GM23338 (cell line): Measurements from ENCODE around the gene TBX19. TPM values are rescaled to one million over a fixed set of nuclear protein-coding genes. Genes with fewer than 3 reads are reported as not detected.

ENCODE experiments used
- ATAC-seq: fragments of 200-7000 bp; cut with Tn5 transposase; 3 replicates; pipeline ENCODE4 v1.9.1; 2020
- DNase-seq: peaks from one replicate; pipeline ENCODE4 v3.0.0-alpha.2; 2015; ENCODE audit warnings: low spot score
- H2AFZ ChIP-seq: fragments of 200-600 bp; sonication (generic); 2 replicates; pipeline ENCODE4 v1.8.0; 2016; ENCODE audit warnings: antibody characterized with exemption, mild to moderate bottlenecking, moderate library complexity
- H3F3A ChIP-seq: fragments of 200-600 bp; sonication (generic); replicated peaks from 2 replicates; pipeline ENCODE4 v1.8.0; 2017; ENCODE audit warnings: antibody characterized with exemption, mixed run types, low read depth
- H3K27ac ChIP-seq: fragments of 200-600 bp; sonication (generic); 2 replicates; pipeline ENCODE4 v1.6.1; 2016; ENCODE audit warnings: low read depth
- H3K27me3 ChIP-seq: fragments of 200-600 bp; sonication (generic); 2 replicates; pipeline ENCODE4 v1.8.0; 2016; ENCODE audit warnings: mild to moderate bottlenecking, mixed run types, moderate library complexity; ENCODE audit not compliant: insufficient read depth
- H3K36me3 ChIP-seq: fragments of 200-600 bp; sonication (generic); 2 replicates; pipeline ENCODE4 v1.8.0; 2016; ENCODE audit warnings: mild to moderate bottlenecking; ENCODE audit not compliant: insufficient read depth
- H3K4me1 ChIP-seq: fragments of 200-600 bp; sonication (generic); 2 replicates; pipeline ENCODE4 v1.8.0; 2016; ENCODE audit warnings: mild to moderate bottlenecking, moderate library complexity; ENCODE audit not compliant: insufficient read depth
- H3K4me2 ChIP-seq: fragments of 200-600 bp; sonication (generic); 2 replicates; pipeline ENCODE4 v1.7.1; 2017; ENCODE audit warnings: mixed run types
- H3K4me3 ChIP-seq: fragments of 200-600 bp; sonication (generic); 2 replicates; pipeline ENCODE4 v1.6.1; 2016; ENCODE audit warnings: mixed run types
- H3K79me2 ChIP-seq: fragments of 200-600 bp; sonication (generic); replicated peaks from 2 replicates; pipeline ENCODE4 v1.8.0; 2017; ENCODE audit warnings: mild to moderate bottlenecking; ENCODE audit not compliant: insufficient read depth
- H3K9me2 ChIP-seq: fragments of 200-600 bp; sonication (generic); 2 replicates; pipeline ENCODE4 v1.8.0; 2017; ENCODE audit not compliant: insufficient read depth
- H4K20me1 ChIP-seq: fragments of 200-600 bp; sonication (generic); replicated peaks from 2 replicates; pipeline ENCODE4 v1.8.0; 2017; ENCODE audit warnings: mild to moderate bottlenecking; ENCODE audit not compliant: insufficient read depth
- H3K27ac Mint-ChIP-seq: 2 replicates; pipeline ENCODE4 v1.8.0; 2020; ENCODE audit warnings: inconsistent platforms, mild to moderate bottlenecking, moderate library complexity, mixed read lengths
- H3K27me3 Mint-ChIP-seq: 3 replicates; pipeline ENCODE4 v1.8.0; 2022; ENCODE audit warnings: low read depth, mild to moderate bottlenecking, moderate library complexity, mixed read lengths, inconsistent platforms; ENCODE audit not compliant: insufficient read depth, poor library complexity
- H3K36me3 Mint-ChIP-seq: 3 replicates; pipeline ENCODE4 v1.8.0; 2021; ENCODE audit warnings: low read depth, mild to moderate bottlenecking, inconsistent platforms, moderate library complexity, mixed read lengths
- H3K4me1 Mint-ChIP-seq: 3 replicates; pipeline ENCODE4 v1.8.0; 2020; ENCODE audit warnings: mild to moderate bottlenecking, inconsistent platforms, mixed read lengths
- H3K4me3 Mint-ChIP-seq: 3 replicates; pipeline ENCODE4 v1.8.0; 2021; ENCODE audit warnings: moderate library complexity, mild to moderate bottlenecking, inconsistent platforms, mixed read lengths
- H3K9me3 Mint-ChIP-seq: 3 replicates; pipeline ENCODE4 v1.8.0; 2020; ENCODE audit warnings: moderate library complexity, mild to moderate bottlenecking, inconsistent platforms, mixed read lengths
- CREB1 ChIP-seq: fragments of 250-450 bp; sonication (Bioruptor Pico); IDR thresholded peaks from 2 replicates; pipeline ENCODE4 v1.5.0; 2020; ENCODE audit warnings: low read depth, mild to moderate bottlenecking, moderate library complexity
- CTCF ChIP-seq, 2 experiments: fragments of 200-600 bp in 1 of 2; sonication (generic) in 1 of 2; conservative IDR thresholded peaks; 2 replicates each; pipeline versions ENCODE4 v1.5.1 to v1.6.1; 2016 to 2017; ENCODE audit warnings: antibody characterized with exemption in 2 of 2, low read depth in 2 of 2, mild to moderate bottlenecking in 2 of 2, moderate library complexity in 1 of 2
- ETS1 ChIP-seq: IDR thresholded peaks from 2 replicates; pipeline ENCODE4 v1.6.1; 2016; ENCODE audit warnings: antibody characterized with exemption
- EZH2 ChIP-seq: fragments of 200-600 bp; sonication (generic); IDR thresholded peaks from one replicate; pipeline ENCODE4 v1.8.0; 2017; ENCODE audit warnings: antibody characterized with exemption, mild to moderate bottlenecking, low read depth; ENCODE audit not compliant: unreplicated experiment
- EZH2phosphoT487 ChIP-seq: fragments of 200-600 bp; sonication (generic); IDR thresholded peaks from one replicate; pipeline ENCODE4 v1.8.1; 2018; ENCODE audit warnings: antibody characterized with exemption; ENCODE audit not compliant: unreplicated experiment
- JUNB ChIP-seq: IDR thresholded peaks from one replicate; pipeline ENCODE4 v1.6.1; 2016; ENCODE audit warnings: antibody characterized with exemption; ENCODE audit not compliant: unreplicated experiment
- NANOG ChIP-seq: IDR thresholded peaks from 2 replicates; pipeline ENCODE4 v1.6.1; 2016; ENCODE audit warnings: antibody characterized with exemption, borderline replicate concordance
- POLR2AphosphoS5 ChIP-seq: IDR thresholded peaks from 2 replicates; pipeline ENCODE4 v1.6.1; 2016; ENCODE audit warnings: antibody characterized with exemption, low read depth
- REST ChIP-seq: IDR thresholded peaks from one replicate; pipeline ENCODE4 v1.6.1; 2018; ENCODE audit warnings: antibody characterized with exemption; ENCODE audit not compliant: unreplicated experiment
- STAT1 ChIP-seq: IDR thresholded peaks from one replicate; pipeline ENCODE4 v1.6.1; 2016; ENCODE audit warnings: antibody characterized with exemption; ENCODE audit not compliant: unreplicated experiment
- ZNF114 ChIP-seq: fragments of 250-450 bp; sonication (Bioruptor Pico); IDR thresholded peaks from 2 replicates; pipeline ENCODE4 v1.5.0; 2020; ENCODE audit warnings: mild to moderate bottlenecking, moderate library complexity
- ZNF331 ChIP-seq: fragments of 250-450 bp; sonication (Bioruptor Pico); IDR thresholded peaks from 2 replicates; pipeline ENCODE4 v1.5.0; 2020; ENCODE audit warnings: low read depth, mild to moderate bottlenecking, moderate library complexity
- ZNF462 ChIP-seq: fragments of 250-450 bp; sonication (Bioruptor Pico); IDR thresholded peaks from 2 replicates; pipeline ENCODE4 v1.5.0; 2020; ENCODE audit warnings: mild to moderate bottlenecking, moderate library complexity
- polyA plus RNA-seq: library from polyadenylated mRNA; unstranded; fragments of >200 nt; fragmentation: Nextera tagmentation; extraction: Ambion mirVana; gene quantifications from 2 replicates; pipeline ENCODE4 v1.2.1, GENCODE V29; 2016
- total RNA-seq: library from RNA; depleted of rRNA; stranded (reverse); fragments of >200 nt; shearing (Covaris generic); gene quantifications from 2 replicates; pipeline ENCODE4 v1.2.3, GENCODE V29; 2014

The TBX19 gene
- total and polyA plus RNA-seq, 2 experiments from 2014 or later, result 0.76 to 1.1 TPM

GRCh38 chr1:168304865-168305264 is 24.2 kb downstream of the TBX19 start:
- ATAC-seq (no peak), DNase-seq (no peak)
- H3K4me1 Mint-ChIP-seq, result peaks cover 22% of the 10 kb centered on the region
- no peaks in the 10 kb centered on the region for H3K9me3 Mint-ChIP-seq
- H3K9me2 ChIP-seq, result no peaks in the 10 kb centered on the region; the same call in 1 of the 2 replicates
- H3K4me2 ChIP-seq, result no peak overlapping the region
- H3K27ac ChIP-seq, result no peak overlapping the region
- no peaks in the 10 kb centered on the region for H3K36me3 ChIP-seq
- no peaks in the 10 kb centered on the region for H3K79me2 ChIP-seq
- no peaks in the 10 kb centered on the region for H3K36me3 Mint-ChIP-seq
- no peak overlapping the region for H3K4me3 Mint-ChIP-seq
- H3K4me1 ChIP-seq, result no peaks in the 10 kb centered on the region
- no peaks in the 10 kb centered on the region for H4K20me1 ChIP-seq
- no peak overlapping the region for H2AFZ ChIP-seq
- no peaks in the 10 kb centered on the region for H3K27me3 ChIP-seq
- H3K4me3 ChIP-seq, result no peak overlapping the region
- H3F3A ChIP-seq, result no peaks in the 10 kb centered on the region
- no peak overlapping the region for H3K27ac Mint-ChIP-seq
- no peak for TF ChIP-seq NANOG
- TF ChIP-seq ZNF462, result no peak
- TF ChIP-seq ZNF114 (CRISPR knock-in tag), result no peak
- no peak for TF ChIP-seq ETS1
- TF ChIP-seq CTCF (conservative IDR thresholded peaks at IDR 0.05; ENCODE audit: low read depth in 2 of 2), result no peak
- TF ChIP-seq REST, result no peak
- no peak for TF ChIP-seq STAT1
- no peak for TF ChIP-seq ZNF331
- no peak for TF ChIP-seq CREB1
- TF ChIP-seq POLR2AphosphoS5, result no peak
- TF ChIP-seq EZH2phosphoT487, result no peak
- no peak for TF ChIP-seq JUNB
- no peak for TF ChIP-seq EZH2
- H3K27me3 Mint-ChIP-seq, result peaks cover 5% of the 10 kb centered on the region
